ENCODE measurements around the gene COPZ1. TPM values are rescaled to one million over a fixed set of nuclear protein-coding genes. Genes with fewer than 3 reads are reported as not detected.

The COPZ1 gene
- total and polyA plus RNA-seq, 9 of the 15 experiments (the other 6 are each of a cell fraction or from before 2014, with no cell fraction given): 137 to 487 (median 233) TPM

DNA sequence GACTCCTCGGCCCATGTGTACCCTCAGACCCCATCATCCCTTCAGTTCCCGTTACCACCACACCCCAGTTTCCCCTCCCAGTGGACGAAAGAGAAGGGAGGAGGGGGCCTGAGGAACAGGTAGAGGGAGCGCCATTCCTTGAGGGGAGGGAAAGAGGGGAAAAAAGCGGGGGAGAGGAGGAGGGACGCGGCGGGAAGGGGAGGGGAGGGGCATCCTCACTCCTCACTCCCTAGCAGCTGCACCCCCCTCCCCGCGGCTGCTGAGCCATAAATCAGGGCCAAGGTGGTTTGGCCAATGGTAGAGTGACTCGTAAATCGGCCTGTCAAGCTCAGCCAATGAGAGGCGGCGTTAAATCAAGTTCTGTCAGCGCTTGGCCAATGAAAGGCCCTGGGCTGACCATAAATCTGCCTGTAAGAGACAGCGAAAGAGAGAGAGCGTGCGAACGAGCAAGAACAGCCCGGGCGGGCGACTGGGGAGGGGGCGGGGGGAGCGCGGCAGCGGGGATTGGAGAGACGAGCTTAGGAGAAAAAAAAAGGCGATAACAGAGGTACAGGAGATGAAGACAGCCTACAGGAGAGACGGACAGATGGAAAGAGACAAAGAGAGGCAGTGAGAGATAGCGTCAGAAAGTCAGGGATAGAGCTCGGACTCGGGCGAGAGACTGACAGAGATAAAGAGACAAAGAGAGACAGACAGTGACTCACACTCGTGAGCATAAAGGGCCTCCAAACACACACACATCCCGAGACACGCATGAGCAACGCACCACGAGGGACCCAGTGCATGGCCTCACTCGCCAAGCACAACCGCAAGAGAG, 34.2 kb downstream of the COPZ1 start (continued):
- TF ChIP-seq, protein P1, sequence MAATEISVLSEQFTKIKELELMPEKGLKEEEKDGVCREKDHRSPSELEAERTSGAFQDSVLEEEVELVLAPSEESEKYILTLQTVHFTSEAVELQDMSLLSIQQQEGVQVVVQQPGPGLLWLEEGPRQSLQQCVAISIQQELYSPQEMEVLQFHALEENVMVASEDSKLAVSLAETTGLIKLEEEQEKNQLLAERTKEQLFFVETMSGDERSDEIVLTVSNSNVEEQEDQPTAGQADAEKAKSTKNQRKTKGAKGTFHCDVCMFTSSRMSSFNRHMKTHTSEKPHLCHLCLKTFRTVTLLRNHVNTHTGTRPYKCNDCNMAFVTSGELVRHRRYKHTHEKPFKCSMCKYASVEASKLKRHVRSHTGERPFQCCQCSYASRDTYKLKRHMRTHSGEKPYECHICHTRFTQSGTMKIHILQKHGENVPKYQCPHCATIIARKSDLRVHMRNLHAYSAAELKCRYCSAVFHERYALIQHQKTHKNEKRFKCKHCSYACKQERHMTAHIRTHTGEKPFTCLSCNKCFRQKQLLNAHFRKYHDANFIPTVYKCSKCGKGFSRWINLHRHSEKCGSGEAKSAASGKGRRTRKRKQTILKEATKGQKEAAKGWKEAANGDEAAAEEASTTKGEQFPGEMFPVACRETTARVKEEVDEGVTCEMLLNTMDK (IDR thresholded peaks at IDR 0.05; ENCODE audit: borderline replicate concordance, insufficient read depth, low read depth, low read length, poor library complexity, severe bottlenecking): no peak
- TF ChIP-seq, protein P2, sequence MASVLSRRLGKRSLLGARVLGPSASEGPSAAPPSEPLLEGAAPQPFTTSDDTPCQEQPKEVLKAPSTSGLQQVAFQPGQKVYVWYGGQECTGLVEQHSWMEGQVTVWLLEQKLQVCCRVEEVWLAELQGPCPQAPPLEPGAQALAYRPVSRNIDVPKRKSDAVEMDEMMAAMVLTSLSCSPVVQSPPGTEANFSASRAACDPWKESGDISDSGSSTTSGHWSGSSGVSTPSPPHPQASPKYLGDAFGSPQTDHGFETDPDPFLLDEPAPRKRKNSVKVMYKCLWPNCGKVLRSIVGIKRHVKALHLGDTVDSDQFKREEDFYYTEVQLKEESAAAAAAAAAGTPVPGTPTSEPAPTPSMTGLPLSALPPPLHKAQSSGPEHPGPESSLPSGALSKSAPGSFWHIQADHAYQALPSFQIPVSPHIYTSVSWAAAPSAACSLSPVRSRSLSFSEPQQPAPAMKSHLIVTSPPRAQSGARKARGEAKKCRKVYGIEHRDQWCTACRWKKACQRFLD (CRISPR knock-in tag; IDR thresholded peaks at IDR 0.05): peak; percentile 89; the same call in 1 of the 2 replicates
- TF ChIP-seq ZNF766 (CRISPR knock-in tag; conservative IDR thresholded peaks at IDR 0.05) (peak; percentile 68), ZFP30 (CRISPR knock-in tag; IDR thresholded peaks at IDR 0.05; ENCODE audit: borderline replicate concordance) (no peak), NR2F6 (CRISPR knock-in tag; IDR thresholded peaks at IDR 0.05) (no peak), YY1 (IDR thresholded peaks at IDR 0.05; ENCODE audit: borderline replicate concordance in 1 of 3, control insufficient read depth in 1 of 3, extremely low read depth in 1 of 3, insufficient read depth in 3 of 3, insufficient read length in 1 of 3, insufficient replicate concordance in 2 of 3, low read depth in 1 of 3, low read length in 2 of 3) (peak in 1 of 3 experiments; percentile 4), ZNF23 (CRISPR knock-in tag; IDR thresholded peaks at IDR 0.05) (no peak), ZBED1 (IDR thresholded peaks at IDR 0.05) (no peak), KLF1 (tag; IDR thresholded peaks at IDR 0.05) (no peak), RB1 (IDR thresholded peaks at IDR 0.05; ENCODE audit: low read depth) (peak; percentile 79), ZNF408 (CRISPR knock-in tag; IDR thresholded peaks at IDR 0.05; ENCODE audit: low read depth) (no peak), NELFE (IDR thresholded peaks at IDR 0.05; ENCODE audit: insufficient read depth, insufficient read length) (no peak), ATF1 (CRISPR knock-in tag; IDR thresholded peaks at IDR 0.05) (no peak), ATF1 (tag; IDR thresholded peaks at IDR 0.05) (peak; percentile 95)
- TF ChIP-seq, protein P3, sequence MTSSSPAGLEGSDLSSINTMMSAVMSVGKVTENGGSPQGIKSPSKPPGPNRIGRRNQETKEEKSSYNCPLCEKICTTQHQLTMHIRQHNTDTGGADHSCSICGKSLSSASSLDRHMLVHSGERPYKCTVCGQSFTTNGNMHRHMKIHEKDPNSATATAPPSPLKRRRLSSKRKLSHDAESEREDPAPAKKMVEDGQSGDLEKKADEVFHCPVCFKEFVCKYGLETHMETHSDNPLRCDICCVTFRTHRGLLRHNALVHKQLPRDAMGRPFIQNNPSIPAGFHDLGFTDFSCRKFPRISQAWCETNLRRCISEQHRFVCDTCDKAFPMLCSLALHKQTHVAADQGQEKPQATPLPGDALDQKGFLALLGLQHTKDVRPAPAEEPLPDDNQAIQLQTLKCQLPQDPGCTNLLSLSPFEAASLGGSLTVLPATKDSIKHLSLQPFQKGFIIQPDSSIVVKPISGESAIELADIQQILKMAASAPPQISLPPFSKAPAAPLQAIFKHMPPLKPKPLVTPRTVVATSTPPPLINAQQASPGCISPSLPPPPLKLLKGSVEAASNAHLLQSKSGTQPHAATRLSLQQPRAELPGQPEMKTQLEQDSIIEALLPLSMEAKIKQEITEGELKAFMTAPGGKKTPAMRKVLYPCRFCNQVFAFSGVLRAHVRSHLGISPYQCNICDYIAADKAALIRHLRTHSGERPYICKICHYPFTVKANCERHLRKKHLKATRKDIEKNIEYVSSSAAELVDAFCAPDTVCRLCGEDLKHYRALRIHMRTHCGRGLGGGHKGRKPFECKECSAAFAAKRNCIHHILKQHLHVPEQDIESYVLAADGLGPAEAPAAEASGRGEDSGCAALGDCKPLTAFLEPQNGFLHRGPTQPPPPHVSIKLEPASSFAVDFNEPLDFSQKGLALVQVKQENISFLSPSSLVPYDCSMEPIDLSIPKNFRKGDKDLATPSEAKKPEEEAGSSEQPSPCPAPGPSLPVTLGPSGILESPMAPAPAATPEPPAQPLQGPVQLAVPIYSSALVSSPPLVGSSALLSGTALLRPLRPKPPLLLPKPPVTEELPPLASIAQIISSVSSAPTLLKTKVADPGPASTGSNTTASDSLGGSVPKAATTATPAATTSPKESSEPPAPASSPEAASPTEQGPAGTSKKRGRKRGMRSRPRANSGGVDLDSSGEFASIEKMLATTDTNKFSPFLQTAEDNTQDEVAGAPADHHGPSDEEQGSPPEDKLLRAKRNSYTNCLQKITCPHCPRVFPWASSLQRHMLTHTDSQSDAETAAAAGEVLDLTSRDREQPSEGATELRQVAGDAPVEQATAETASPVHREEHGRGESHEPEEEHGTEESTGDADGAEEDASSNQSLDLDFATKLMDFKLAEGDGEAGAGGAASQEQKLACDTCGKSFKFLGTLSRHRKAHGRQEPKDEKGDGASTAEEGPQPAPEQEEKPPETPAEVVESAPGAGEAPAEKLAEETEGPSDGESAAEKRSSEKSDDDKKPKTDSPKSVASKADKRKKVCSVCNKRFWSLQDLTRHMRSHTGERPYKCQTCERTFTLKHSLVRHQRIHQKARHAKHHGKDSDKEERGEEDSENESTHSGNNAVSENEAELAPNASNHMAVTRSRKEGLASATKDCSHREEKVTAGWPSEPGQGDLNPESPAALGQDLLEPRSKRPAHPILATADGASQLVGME (CRISPR knock-in tag; IDR thresholded peaks at IDR 0.05): 0 out of 2 replicates have a peak, but pooled peaks have one; percentile 74
- TF ChIP-seq, protein P4, sequence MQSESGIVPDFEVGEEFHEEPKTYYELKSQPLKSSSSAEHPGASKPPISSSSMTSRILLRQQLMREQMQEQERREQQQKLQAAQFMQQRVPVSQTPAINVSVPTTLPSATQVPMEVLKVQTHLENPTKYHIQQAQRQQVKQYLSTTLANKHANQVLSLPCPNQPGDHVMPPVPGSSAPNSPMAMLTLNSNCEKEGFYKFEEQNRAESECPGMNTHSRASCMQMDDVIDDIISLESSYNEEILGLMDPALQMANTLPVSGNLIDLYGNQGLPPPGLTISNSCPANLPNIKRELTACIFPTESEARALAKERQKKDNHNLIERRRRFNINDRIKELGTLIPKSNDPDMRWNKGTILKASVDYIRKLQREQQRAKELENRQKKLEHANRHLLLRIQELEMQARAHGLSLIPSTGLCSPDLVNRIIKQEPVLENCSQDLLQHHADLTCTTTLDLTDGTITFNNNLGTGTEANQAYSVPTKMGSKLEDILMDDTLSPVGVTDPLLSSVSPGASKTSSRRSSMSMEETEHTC (IDR thresholded peaks at IDR 0.05): peak; percentile 45; the same call in 1 of the 2 replicates
